NK-92 (cell line): Measurements from ENCODE around the gene PNMA8B.

Source experiments
- DNase-seq: peaks from one replicate; lab custom pipeline; 2025; ENCODE audit not compliant: unreplicated experiment; lab: John Stamatoyannopoulos, UW

The PNMA8B gene

GRCh38 chr19:46487802-46488445 is 7.7 kb downstream of the PNMA8B start:
- DNase-seq, result no peak

DNA sequence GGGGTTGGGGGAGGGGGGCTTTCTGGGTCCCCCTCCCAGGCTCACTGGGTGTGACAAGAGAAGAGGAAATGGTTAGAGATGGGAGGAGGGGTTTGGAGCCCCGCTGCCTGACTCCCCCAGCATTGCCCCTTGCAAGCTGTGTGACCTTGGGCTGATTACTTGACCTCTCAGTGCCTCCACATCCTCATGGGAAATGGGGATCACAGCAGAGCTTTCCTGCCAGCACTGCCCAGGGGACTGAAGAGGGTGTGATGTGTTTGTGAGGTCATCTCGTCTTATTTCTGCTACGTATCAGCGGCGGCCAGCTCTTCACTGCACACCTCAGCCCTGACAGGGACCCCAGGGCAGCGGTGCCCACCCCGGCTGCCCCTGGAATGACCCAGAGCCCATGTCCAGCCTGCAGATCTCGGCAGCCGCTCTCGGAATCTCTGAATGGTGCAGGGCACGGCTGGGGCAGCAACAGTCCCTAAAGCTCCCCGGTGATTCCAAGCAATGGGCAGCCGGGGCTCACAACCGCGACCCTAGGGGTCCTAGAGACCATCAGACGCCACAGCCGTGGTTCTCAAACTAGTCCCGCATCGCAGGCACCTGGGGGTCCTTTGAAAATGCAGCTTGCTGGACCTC is 8.4 kb downstream of the PNMA8B start:
- no peak for DNase-seq

GRCh38 chr19:46486358-46486757 is 9.3 kb downstream of the PNMA8B start:
- no peak for DNase-seq

GRCh38 chr19:46484656-46485055 is 11.0 kb downstream of the PNMA8B start:
- no peak for DNase-seq

GRCh38 chr19:46482631-46483030 is 13.0 kb downstream of the PNMA8B start:
- no peak for DNase-seq

- DNase-seq, result no peak
Observed at GRCh38 chr19:46481947-46482346, 13.7 kb downstream of the PNMA8B start.

DNA sequence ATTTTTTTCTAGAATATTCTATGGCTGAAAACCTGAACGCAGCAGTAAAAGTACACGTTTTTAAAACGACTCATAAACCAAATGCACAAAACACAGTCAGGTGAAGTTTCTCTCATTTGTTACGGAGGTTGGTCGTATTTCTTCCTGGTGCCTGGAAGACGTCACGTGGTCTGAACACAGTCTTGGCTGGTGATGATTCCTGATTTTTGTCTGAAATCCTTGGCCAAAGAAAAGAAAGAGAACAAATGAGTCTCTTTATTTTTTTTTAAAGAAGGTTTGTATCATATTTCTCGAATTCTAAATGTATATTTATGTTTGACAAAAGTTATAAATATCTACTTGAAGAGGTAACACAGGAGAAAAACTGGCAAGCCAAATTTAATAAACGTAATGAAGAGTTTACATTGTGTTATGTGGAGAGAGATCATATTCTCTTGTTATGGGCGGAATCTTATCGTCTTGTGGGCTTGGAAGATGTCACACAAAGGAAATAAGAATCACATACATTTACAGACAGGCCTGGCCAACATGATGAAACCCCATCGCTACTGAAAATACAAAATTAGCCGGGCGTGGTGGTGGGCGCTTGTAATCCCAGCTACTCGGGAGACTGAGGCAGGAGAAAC is 14.3 kb downstream of the PNMA8B start:
- DNase-seq, result no peak

DNA sequence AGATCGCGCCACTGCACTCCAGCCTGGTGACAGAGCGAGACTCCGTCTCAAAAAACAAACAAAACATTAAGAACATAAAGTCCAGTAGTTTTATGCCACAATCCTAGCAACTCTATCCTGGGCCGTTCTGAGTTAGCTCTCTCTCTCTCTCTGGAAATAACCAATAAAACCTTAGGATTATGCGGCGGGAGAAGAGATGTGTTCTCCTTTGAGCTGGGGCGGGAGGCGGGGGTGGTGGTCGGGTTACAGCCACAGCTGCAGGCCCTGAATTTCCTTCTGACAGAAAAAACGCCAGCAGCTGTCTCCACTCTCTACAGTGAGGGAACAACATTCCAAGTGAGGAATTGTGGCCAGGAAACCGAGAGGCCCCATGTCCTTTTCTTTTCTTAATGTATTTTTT is 15.3 kb downstream of the PNMA8B start:
- DNase-seq, result no peak

DNA sequence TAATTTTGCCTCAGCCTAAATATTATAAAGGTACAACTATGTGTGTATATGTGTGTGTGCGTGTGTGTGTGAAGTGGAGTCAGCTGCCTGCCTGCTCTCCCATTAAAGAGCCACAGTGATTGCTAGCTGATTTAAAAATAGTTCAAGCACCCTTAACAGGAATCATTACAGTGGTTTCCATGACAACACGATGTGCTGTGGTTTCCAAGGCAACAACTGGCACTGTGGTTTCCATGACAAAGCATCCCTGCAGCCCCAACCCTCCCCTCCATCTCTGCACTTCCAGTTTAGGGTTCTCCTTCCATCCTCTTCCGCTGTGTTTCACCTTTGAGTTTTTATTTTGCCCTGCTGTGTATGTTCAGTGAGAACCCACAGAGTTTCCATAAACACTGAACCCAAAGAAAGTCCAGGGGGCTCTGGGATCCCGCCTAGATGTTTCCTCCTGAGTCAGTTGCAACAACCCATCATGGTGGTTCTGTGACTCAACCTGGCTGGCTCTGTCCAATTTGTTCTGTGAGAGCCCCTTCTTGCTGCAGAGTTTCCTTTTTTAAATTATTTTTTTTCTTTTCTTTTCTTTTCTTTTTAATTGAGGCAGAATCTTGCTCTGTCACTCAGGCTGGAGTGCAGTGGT is 17.2 kb downstream of the PNMA8B start:
- DNase-seq, result no peak

DNA sequence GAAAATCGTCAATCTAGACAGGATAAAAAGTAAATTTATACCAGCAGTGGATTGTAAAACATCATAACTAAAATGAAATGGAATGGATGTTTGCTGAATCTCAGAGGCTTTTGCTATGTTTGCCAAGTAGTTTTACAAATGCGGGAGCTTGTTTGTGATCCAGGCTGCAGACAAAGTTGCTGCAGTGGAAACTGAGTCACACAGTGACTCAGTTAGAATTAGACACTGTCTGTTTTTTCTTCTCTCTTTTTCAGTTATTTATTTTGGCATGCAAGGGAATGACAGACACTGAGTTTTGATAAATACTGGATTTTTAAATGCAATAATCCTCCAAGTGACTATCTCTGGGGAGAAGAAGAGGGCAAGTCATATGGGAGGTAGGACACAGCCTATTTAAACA is 19.7 kb downstream of the PNMA8B start:
- no peak for DNase-seq

GRCh38 chr19:46474211-46474610 is 21.5 kb downstream of the PNMA8B start:
- no peak for DNase-seq

- DNase-seq, result no peak
Observed at GRCh38 chr19:46472592-46472991, 23.1 kb downstream of the PNMA8B start.

GRCh38 chr19:46471811-46472543 is 23.7 kb downstream of the PNMA8B start:
- no peak for DNase-seq

DNA sequence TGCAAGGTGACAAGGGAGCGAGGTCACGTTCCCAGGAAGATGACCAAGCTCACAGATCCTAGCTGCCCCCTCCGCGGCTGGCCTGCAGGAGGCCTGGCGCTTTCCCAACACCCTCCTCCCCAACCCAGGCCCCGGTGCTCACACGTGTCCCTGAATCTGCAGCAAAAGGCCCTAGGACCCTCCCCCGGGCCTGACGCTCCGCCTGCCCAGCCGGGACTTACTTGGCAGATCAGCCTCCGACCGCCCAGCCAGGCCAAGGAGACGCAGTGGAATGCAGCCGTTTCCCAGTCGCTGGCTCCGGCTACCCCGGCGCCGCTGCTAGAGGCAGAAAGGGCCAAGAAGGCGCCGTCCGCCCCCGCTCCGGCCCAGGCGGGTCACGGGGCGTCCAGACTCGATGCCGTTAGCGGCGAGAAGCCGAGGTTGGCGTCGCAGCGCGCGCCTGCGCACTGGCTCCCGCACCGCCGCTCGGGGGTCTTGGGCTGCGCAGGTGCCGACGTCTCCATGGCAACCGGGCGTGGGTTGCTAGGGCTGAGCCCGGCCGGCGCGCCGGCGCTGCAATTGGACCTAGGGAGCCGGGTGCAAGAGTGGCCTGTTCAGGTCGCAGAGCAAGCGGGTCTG is 24.4 kb downstream of the PNMA8B start, which contains the start of gene PNMA8A:
Gene PNMA8A (minus strand): TSS at position 448 of the 618 bp plus-strand sequence. CDS start 528 bp downstream, outside the sequence.
- DNase-seq, result no peak

DNA sequence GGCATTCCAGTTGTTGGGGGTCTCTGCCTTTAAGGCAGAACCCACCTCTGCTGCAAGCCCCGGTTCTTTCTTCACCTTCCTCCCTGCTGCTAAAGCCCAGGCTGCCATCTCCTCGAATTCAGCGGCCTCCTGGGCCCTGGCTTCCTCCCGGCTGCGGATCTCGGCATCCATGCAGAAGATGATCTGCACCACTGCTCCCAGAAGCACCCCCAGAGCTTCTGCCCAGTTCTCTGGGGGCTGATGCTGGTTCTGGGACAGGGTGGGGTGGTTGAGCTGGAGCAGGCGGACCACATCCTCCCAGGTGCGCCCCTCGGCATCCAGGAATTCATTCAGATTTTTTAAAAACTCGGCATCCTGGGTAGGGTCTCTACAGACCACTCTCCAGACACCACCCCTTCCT is 25.3 kb downstream of the PNMA8B start:
- no peak for DNase-seq

DNA sequence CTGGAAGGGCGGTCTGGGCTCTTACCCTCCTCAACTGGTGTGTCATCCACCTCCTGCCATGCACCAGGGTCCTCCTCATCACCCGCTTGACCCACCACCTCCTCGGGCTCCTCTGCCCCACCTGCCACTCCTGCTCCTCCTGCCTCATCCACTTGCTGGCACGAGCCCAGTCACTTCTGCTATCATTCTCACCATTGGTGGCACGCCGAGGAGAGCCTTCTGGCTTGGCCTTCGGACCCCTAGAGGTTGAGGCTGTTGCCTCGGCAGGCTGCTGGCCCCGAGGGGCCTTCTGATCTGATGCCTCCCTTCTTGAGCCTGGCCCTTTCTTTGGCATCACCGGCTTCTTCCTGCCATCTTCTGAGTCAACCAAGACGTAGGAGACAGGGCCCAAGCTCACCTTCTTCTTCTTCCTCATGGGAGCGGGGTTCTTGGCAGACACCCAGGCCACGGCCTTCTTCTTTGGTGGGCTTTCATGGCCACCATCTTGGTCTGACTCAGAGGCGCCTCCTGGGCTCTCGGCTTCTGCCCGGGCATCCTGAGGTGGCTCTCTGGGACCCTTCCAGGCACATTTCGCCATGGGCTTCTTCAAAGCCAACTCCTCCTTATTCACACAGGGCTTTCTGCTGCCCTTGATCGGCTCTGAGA is 26.0 kb downstream of the PNMA8B start:
- no peak for DNase-seq

DNA sequence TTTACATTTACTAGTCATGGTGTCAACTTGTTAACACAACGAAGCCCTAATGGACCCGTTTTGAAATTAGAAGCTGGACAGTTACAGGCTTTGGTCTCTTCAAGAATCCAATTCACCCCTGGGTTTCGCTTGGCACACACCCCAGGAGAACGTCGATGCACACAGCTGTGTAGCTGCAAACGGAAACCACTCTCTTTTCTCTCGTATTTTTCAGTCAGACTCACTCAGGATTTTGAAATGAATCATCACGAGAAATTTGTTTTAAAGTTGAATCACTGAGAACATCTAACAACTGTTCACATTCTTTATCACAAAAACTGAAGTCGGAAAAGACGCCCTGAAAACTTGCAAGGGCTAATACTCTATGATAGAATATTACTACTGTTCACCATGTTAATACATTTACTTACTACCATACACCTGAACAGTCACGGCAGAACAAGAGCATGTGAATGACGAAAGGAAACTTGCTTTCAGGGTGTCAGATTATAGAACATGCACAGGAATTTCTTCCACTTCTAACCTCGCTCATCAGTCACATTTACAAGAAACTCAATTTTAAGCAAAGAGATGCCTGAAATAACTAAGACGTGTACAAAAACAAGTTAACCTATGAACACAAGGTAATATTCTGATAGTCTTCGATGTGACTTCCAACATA is 29.0 kb downstream of the PNMA8B start:
- no peak for DNase-seq

- no peak for DNase-seq
Observed at GRCh38 chr19:46463516-46463915, 32.2 kb downstream of the PNMA8B start.

- no peak for DNase-seq
Observed at GRCh38 chr19:46461537-46461936, 34.1 kb downstream of the PNMA8B start.

DNA sequence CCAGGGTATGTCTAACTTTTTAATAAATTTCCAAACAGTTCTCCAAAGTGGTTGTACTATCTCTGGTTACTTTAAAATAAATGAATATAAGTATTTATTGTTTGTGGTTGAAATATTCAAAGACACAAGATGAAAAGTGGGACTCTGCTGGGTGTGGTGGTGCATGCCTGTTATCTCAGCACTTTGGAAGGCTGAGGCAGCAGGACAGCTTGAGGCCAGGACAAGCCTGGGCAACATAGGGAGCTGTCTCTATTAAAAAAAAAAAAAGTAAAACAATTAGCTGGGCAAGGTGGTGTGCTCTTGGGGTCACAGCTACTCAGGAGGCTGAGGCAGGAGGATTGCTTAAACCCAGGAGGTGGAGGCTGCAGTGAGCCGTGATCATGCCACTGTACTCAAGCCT is 34.7 kb downstream of the PNMA8B start:
- DNase-seq, result no peak
